ENCODE data around the gene CHST9. TPM values are rescaled to one million over a fixed set of nuclear protein-coding genes. Genes with fewer than 3 reads are reported as not detected.
"Not testable (repeated sequence)": the region's sequence is repeated elsewhere in the genome, so short reads cannot be mapped to it uniquely, and the experiment has no call there.

The CHST9 gene
- total RNA-seq (1 to 10 TPM in 3 of 4 donors, under 1 TPM in 1; 0.83 to 3.1 (median 1.3) TPM), polyA plus RNA-seq (under 1 TPM in 2 of 3 donors, not detected in 1; 0.12 to 0.60 TPM)

GRCh38 chr18:27185025-27185763 is at the start of gene CHST9:
CHST9 (minus strand) TSS chr18:27185308; CDS start chr18:27142809, 42,499 bp downstream.
- intact Hi-C loops (cut with DNase I): no loop called here
- H3K27ac ChIP-seq: no peak within 1 kb of the TSS
- 2% methylated on average over 67 of the region's 67 CpGs for WGBS, 2 donors
- no peaks in the 10 kb centered on the region for H3K36me3 ChIP-seq
- TF ChIP-seq CTCF (IDR thresholded peaks at IDR 0.05): no peak
- TF ChIP-seq EP300 (IDR thresholded peaks at IDR 0.05): no peak
- no peak for TF ChIP-seq POLR2AphosphoS5 (IDR thresholded peaks at IDR 0.05)
- TF ChIP-seq POLR2A (IDR thresholded peaks at IDR 0.05): no peak
- H3K27me3 ChIP-seq: peaks cover 0 to 38% (median 17%) of the 10 kb centered on the region in 3 donors
- H3K4me3 ChIP-seq: peak within 1 kb of the TSS; percentile 39 to 49 (median 46)
- peaks cover 0 to 10% (median 8%) of the 10 kb centered on the region in 4 donors for H3K4me1 ChIP-seq
- no peaks in the 10 kb centered on the region for H3K9me3 ChIP-seq
- no peak for DNase-seq

- H3K27ac ChIP-seq; H3K4me3 ChIP-seq; H3K9me3 ChIP-seq; H3K4me1 ChIP-seq; DNase-seq; H3K27me3 ChIP-seq; H3K36me3 ChIP-seq; intact Hi-C loops (cut with DNase I): not testable (repeated sequence)
- 51 to 73% methylated on average over 6 of the region's 6 CpGs for WGBS, 2 donors
Measured at GRCh38 chr18:27232355-27232754, 47.2 kb upstream of the CHST9 start.

GRCh38 chr18:27231671-27232070 is 46.6 kb upstream of the CHST9 start:
- H3K4me3 ChIP-seq; intact Hi-C loops (cut with DNase I); H3K4me1 ChIP-seq; H3K9me3 ChIP-seq; H3K27ac ChIP-seq; H3K27me3 ChIP-seq; DNase-seq; H3K36me3 ChIP-seq: not testable (repeated sequence)
- WGBS, 2 donors: 68 to 73% methylated on average over 6 of the region's 6 CpGs

GRCh38 chr18:27231221-27231620 is 46.1 kb upstream of the CHST9 start:
- H3K27ac ChIP-seq; H3K4me1 ChIP-seq; DNase-seq; H3K27me3 ChIP-seq; H3K36me3 ChIP-seq; H3K9me3 ChIP-seq; H3K4me3 ChIP-seq; intact Hi-C loops (cut with DNase I): not testable (repeated sequence)
- WGBS, 2 donors: 25 to 49% methylated on average over 5 of the region's 5 CpGs

GRCh38 chr18:27227721-27228120 is 42.6 kb upstream of the CHST9 start:
- Histone ChIP-seq H3K4me1 (no peaks in the 10 kb centered on the region), H3K9me3 (no peaks in the 10 kb centered on the region), H3K36me3 (no peaks in the 10 kb centered on the region), H3K27me3 (no peaks in the 10 kb centered on the region), H3K27ac (no peak overlapping the region), H3K4me3 (no peak overlapping the region)
- no peak for TF ChIP-seq POLR2A (IDR thresholded peaks at IDR 0.05)
- no peak for TF ChIP-seq EP300 (IDR thresholded peaks at IDR 0.05)
- TF ChIP-seq POLR2AphosphoS5 (IDR thresholded peaks at IDR 0.05): no peak
- TF ChIP-seq CTCF (IDR thresholded peaks at IDR 0.05): no peak
- intact Hi-C loops (cut with DNase I): no loop called here
- no peak for DNase-seq
- 88 to 95% methylated on average over 1 of the region's 1 CpG for WGBS, 2 donors

GRCh38 chr18:27226556-27227075 is 41.5 kb upstream of the CHST9 start:
- Histone ChIP-seq H3K4me3 (no peak overlapping the region), H3K36me3 (no peaks in the 10 kb centered on the region), H3K27me3 (no peaks in the 10 kb centered on the region), H3K4me1 (no peaks in the 10 kb centered on the region), H3K27ac (no peak overlapping the region), H3K9me3 (no peaks in the 10 kb centered on the region)
- intact Hi-C loops (cut with DNase I): no loop called here
- DNase-seq: no peak
- TF ChIP-seq POLR2AphosphoS5 (IDR thresholded peaks at IDR 0.05) (no peak), CTCF (IDR thresholded peaks at IDR 0.05) (no peak), POLR2A (IDR thresholded peaks at IDR 0.05) (no peak), EP300 (IDR thresholded peaks at IDR 0.05) (no peak)
- 20 to 50% methylated on average over 5 of the region's 5 CpGs for WGBS, 2 donors

All from sigmoid colon (tissue), 7 donors.